Naive thymus-derived CD4-positive, alpha-beta T cell (primary cell): ENCODE measurements around the gene DIPK1A. TPM values are rescaled to one million over a fixed set of nuclear protein-coding genes. Genes with fewer than 3 reads are reported as not detected.
A peak's percentile ranks its signal among the peaks of the same experiment; 100 is the strongest.

Experiments used
- ATAC-seq: fragments of 150-1000 bp; cut with Tn5 transposase; 2 replicates; pipeline ENCODE4 v1.10.0; 2021; ENCODE audit warnings: mild to moderate bottlenecking, moderate library complexity
- CTCF ChIA-PET: fragments of 350-600 bp; sonication (Branson Sonifier 250); formaldehyde crosslinking; loops from one replicate; lab custom pipeline; 2021; ENCODE audit warnings: antibody characterized with exemption; lab: Charles Lee
- POLR2A ChIA-PET: fragments of 350-600 bp; sonication (Branson Sonifier 250); formaldehyde crosslinking; loops from one replicate; lab custom pipeline; 2021; ENCODE audit warnings: antibody characterized with exemption, inconsistent platforms; lab: Charles Lee
- DNase-seq, 9 donors: peaks; one replicate each; pipeline versions ENCODE4 v3.0.0 to v3.0.0-alpha.2; 2020 to 2022; ENCODE audit warnings: mixed read lengths in 1 of 9
- H3K27ac ChIP-seq: one replicate; pipeline ENCODE4 v1.7.0; 2013; ENCODE audit warnings: mild to moderate bottlenecking, low read depth, low read length, moderate library complexity
- H3K27me3 ChIP-seq, 2 donors: one replicate each; pipeline ENCODE4 v1.7.0; 2013; ENCODE audit warnings: low read length in 2 of 2, mild to moderate bottlenecking in 2 of 2, moderate library complexity in 2 of 2; ENCODE audit not compliant: control insufficient read depth in 2 of 2, insufficient read depth in 2 of 2
- H3K36me3 ChIP-seq, 3 experiments: 1 replicate in 2 of 3; 2 replicates in 1 of 3; pipeline ENCODE4 v1.7.0; 2013; ENCODE audit warnings: low read length in 3 of 3, mild to moderate bottlenecking in 3 of 3, moderate library complexity in 1 of 3; ENCODE audit not compliant: insufficient read depth in 3 of 3, control insufficient read depth in 2 of 3
- H3K4me1 ChIP-seq, 2 donors: one replicate each; pipeline ENCODE4 v1.7.0; 2013; ENCODE audit warnings: low read length in 2 of 2, mild to moderate bottlenecking in 2 of 2, moderate library complexity in 1 of 2; ENCODE audit not compliant: control insufficient read depth in 2 of 2, insufficient read depth in 2 of 2
- H3K4me3 ChIP-seq: 2 replicates; pipeline ENCODE4 v1.7.0; 2013; ENCODE audit warnings: mild to moderate bottlenecking, low read length
- H3K9me3 ChIP-seq, 3 experiments: 1 replicate in 2 of 3; 2 replicates in 1 of 3; pipeline ENCODE4 v1.7.0; 2013; ENCODE audit warnings: low read length in 3 of 3; ENCODE audit not compliant: control insufficient read depth in 2 of 3
- H3K27ac Mint-ChIP-seq, 9 donors: one replicate each; pipeline ENCODE4 v1.8.0; 2020 to 2022; ENCODE audit warnings: mixed read lengths in 9 of 9, mild to moderate bottlenecking in 8 of 9, moderate library complexity in 5 of 9, inconsistent platforms in 2 of 9
- H3K27me3 Mint-ChIP-seq, 5 donors: one replicate each; pipeline ENCODE4 v1.8.0; 2021 to 2022; ENCODE audit warnings: mixed read lengths in 5 of 5, mild to moderate bottlenecking in 1 of 5
- H3K36me3 Mint-ChIP-seq, 5 donors: one replicate each; pipeline ENCODE4 v1.8.0; 2020 to 2022; ENCODE audit warnings: mixed read lengths in 5 of 5, mild to moderate bottlenecking in 3 of 5, inconsistent platforms in 1 of 5
- H3K4me1 Mint-ChIP-seq, 7 donors: one replicate each; pipeline ENCODE4 v1.8.0; 2020 to 2022; ENCODE audit warnings: mixed read lengths in 7 of 7, mild to moderate bottlenecking in 3 of 7, inconsistent platforms in 1 of 7
- H3K4me3 Mint-ChIP-seq, 10 donors: one replicate each; pipeline ENCODE4 v1.8.0; 2020 to 2022; ENCODE audit warnings: mild to moderate bottlenecking in 10 of 10, mixed read lengths in 10 of 10, moderate library complexity in 6 of 10, inconsistent platforms in 2 of 10
- H3K9me3 Mint-ChIP-seq, 11 donors: one replicate each; pipeline ENCODE4 v1.8.0; 2020 to 2022; ENCODE audit warnings: mixed read lengths in 11 of 11, mild to moderate bottlenecking in 4 of 11, inconsistent platforms in 1 of 11, moderate library complexity in 1 of 11
- intact Hi-C, 2 donors: fragments of 100-400 bp; cut with micrococcal nuclease; formaldehyde crosslinking; loops; one replicate each; pipeline ENCODE4 v1.15.1; 2023
- polyA plus RNA-seq, 2 donors: library from polyadenylated mRNA; unstranded; fragments of 300-500 nt; fragmentation: Illumina TruSeq; gene quantifications; one replicate each; pipeline ENCODE4 v1.2.3, GENCODE V29; 2021
- total RNA-seq, 6 experiments: library from RNA in 5 of 6; stranded (reverse) in 5 of 6; gene quantifications; 1 replicate in 5 of 6; 2 replicates in 1 of 6; pipeline ENCODE4 v1.2.3 and lab custom pipeline; 2021 to 2026

The DIPK1A gene
- total and polyA plus RNA-seq, 7 experiments from 2014 or later, result 9.9 to 21.9 (median 15.2) TPM

- Histone ChIP-seq H3K36me3 (no peaks in the 10 kb centered on the region), H3K4me3 (no peak overlapping the region), H3K9me3 (no peaks in the 10 kb centered on the region), H3K27ac (no peak overlapping the region), H3K27me3 (no peaks in the 10 kb centered on the region), H3K4me1 (peaks cover 36 to 38% of the 10 kb centered on the region in 2 donors)
- peaks cover 0 to 11% (median 0%) of the 10 kb centered on the region in 5 donors for H3K36me3 Mint-ChIP-seq
- H3K27me3 Mint-ChIP-seq, result peaks cover 0 to 3% (median 0%) of the 10 kb centered on the region in 5 donors
- peak overlapping the region in 2 of 10 donors; percentile 23 to 30 for H3K4me3 Mint-ChIP-seq
- ChIA-PET CTCF (interaction anchor here (0.6 to 3.8 kb wide), 34 partner anchors 8 to 1192 kb away, joined by 3 to 175 read pairs (median 5); partner anchors contain the start of genes DIPK1A and RPL5), POLR2A (interaction anchor here (0.7 to 3.8 kb wide), 20 partner anchors 10 to 162 kb away, joined by 3 to 70 read pairs (median 4); partner anchors contain the start of genes DIPK1A, MTF2 and RPL5)
- peak overlapping the region in 8 of 9 donors; percentile 6 to 87 (median 62) for H3K27ac Mint-ChIP-seq
- peak; percentile 94 for ATAC-seq
- peaks cover 0 to 4% (median 0%) of the 10 kb centered on the region in 11 donors for H3K9me3 Mint-ChIP-seq
- intact Hi-C loops, result loop anchor here (1.0 to 5.0 kb wide), 9 partner anchors 13 to 162 kb away; partner anchors contain the start of gene RPL5 (in 1 of the 2)
- peaks cover 21 to 50% (median 47%) of the 10 kb centered on the region in 7 donors for H3K4me1 Mint-ChIP-seq
- peak; percentile 10 to 85 (median 76) for DNase-seq
These were observed 32.9 kb upstream of the DIPK1A start for GRCh38 chr1:92994105-92994712.

DNA sequence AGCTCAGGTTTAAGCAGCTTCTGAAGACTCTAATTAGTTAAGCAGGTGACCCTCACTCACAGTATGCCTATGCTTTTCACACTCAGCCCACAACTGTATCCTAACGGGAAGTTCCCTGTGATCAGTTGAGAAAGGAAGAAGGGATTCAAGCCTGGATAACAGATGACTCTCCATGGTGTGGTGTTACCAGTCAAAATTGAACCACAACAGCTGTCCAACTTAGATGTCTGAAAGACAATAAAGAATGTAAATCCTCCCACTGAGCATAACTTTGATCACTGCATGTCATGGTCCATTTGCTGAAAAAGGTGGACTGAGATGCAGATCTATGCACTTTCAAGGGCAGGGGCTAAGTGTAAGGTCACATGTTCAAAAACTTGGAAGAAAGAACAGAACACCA lies 32.3 kb upstream of the DIPK1A start:
- Mint-ChIP-seq H3K4me3 (no peak overlapping the region), H3K4me1 (peaks cover 25 to 54% (median 51%) of the 10 kb centered on the region in 7 donors), H3K27ac (peak overlapping the region in 8 of 9 donors; percentile 39 to 81 (median 62)), H3K36me3 (peaks cover 0 to 13% (median 0%) of the 10 kb centered on the region in 5 donors), H3K9me3 (peaks cover 0 to 4% (median 0%) of the 10 kb centered on the region in 11 donors), H3K27me3 (peaks cover 0 to 3% (median 0%) of the 10 kb centered on the region in 5 donors)
- ChIA-PET CTCF (interaction anchor here (0.6 to 3.8 kb wide), 29 partner anchors 8 to 161 kb away, joined by 3 to 175 read pairs (median 5); partner anchors contain the start of genes DIPK1A and RPL5), POLR2A (interaction anchor here (0.7 to 3.8 kb wide), 20 partner anchors 9 to 162 kb away, joined by 3 to 70 read pairs (median 4); partner anchors contain the start of genes DIPK1A and RPL5)
- Histone ChIP-seq H3K4me3 (no peak overlapping the region), H3K27ac (no peak overlapping the region), H3K27me3 (no peaks in the 10 kb centered on the region), H3K4me1 (peaks cover 39% of the 10 kb centered on the region in 2 donors), H3K9me3 (no peaks in the 10 kb centered on the region), H3K36me3 (no peaks in the 10 kb centered on the region)
- ATAC-seq (no peak), DNase-seq (no peak)
- intact Hi-C loops, result loop anchor here in 1 of 2 donors (5.0 kb wide), 1 partner anchor 41 kb away; no protein-coding TSS in a partner anchor

DNA sequence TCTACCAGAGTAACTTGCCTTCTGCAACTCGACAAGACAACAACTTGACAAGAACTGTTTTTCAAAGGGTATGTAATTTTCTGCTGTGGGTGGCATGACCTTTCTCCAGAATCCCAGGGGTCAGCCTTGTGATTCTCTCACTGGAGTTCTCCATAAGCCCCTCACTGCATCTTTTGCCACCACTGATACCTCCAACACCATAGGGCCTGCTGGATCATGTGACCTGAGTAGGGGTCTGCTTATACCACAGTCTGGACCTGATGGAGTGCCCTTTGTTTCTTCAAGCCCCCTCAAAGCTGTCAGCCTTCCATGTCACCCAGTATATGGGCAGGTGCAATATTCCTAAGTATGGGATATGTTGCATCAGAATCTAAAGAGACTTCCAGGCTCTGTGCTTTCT lies 31.6 kb upstream of the DIPK1A start:
- Mint-ChIP-seq H3K36me3 (peaks cover 0 to 13% (median 0%) of the 10 kb centered on the region in 5 donors), H3K4me3 (peak overlapping the region in 2 of 10 donors; percentile 19 to 58), H3K9me3 (peaks cover 0 to 4% (median 0%) of the 10 kb centered on the region in 11 donors), H3K27me3 (peaks cover 0 to 3% (median 0%) of the 10 kb centered on the region in 5 donors), H3K4me1 (peaks cover 25 to 54% (median 51%) of the 10 kb centered on the region in 7 donors), H3K27ac (peak overlapping the region in 6 of 9 donors; percentile 28 to 81 (median 74))
- no peak overlapping the region for H3K27ac ChIP-seq
- ChIA-PET CTCF (interaction anchor here (0.6 to 3.8 kb wide), 14 partner anchors 12 to 161 kb away, joined by 3 to 175 read pairs (median 9); partner anchors contain the start of genes DIPK1A and RPL5), POLR2A (interaction anchor here (0.9 to 3.8 kb wide), 12 partner anchors 12 to 142 kb away, joined by 3 to 70 read pairs (median 8); partner anchors contain the start of gene DIPK1A)
- no peaks in the 10 kb centered on the region for H3K27me3 ChIP-seq
- H3K4me1 ChIP-seq, result peaks cover 39% of the 10 kb centered on the region in 2 donors
- no peaks in the 10 kb centered on the region for H3K9me3 ChIP-seq
- intact Hi-C loops, result loop anchor here in 1 of 2 donors (5.0 kb wide), 1 partner anchor 41 kb away; no protein-coding TSS in a partner anchor
- H3K36me3 ChIP-seq, result no peaks in the 10 kb centered on the region
- ATAC-seq, result no peak
- H3K4me3 ChIP-seq, result no peak overlapping the region
- DNase-seq, result no peak

GRCh38 chr1:92992054-92992453 lies 30.8 kb upstream of the DIPK1A start:
- Histone ChIP-seq H3K9me3 (no peaks in the 10 kb centered on the region), H3K4me1 (peaks cover 39% of the 10 kb centered on the region in 2 donors), H3K4me3 (no peak overlapping the region), H3K36me3 (no peaks in the 10 kb centered on the region), H3K27ac (no peak overlapping the region), H3K27me3 (no peaks in the 10 kb centered on the region)
- Mint-ChIP-seq H3K9me3 (peaks cover 0 to 4% (median 0%) of the 10 kb centered on the region in 11 donors), H3K36me3 (peaks cover 0 to 13% (median 0%) of the 10 kb centered on the region in 5 donors), H3K4me3 (peak overlapping the region in 8 of 10 donors; percentile 3 to 58 (median 35)), H3K27ac (peak overlapping the region; percentile 65 to 91 (median 75)), H3K4me1 (peaks cover 25 to 54% (median 51%) of the 10 kb centered on the region in 7 donors), H3K27me3 (peaks cover 0 to 3% (median 0%) of the 10 kb centered on the region in 5 donors)
- DNase-seq (no peak), ATAC-seq (no peak)
- ChIA-PET CTCF (interaction anchor here (0.6 to 3.8 kb wide), 6 partner anchors 11 to 135 kb away, joined by 3 to 175 read pairs (median 78); partner anchors contain the start of gene DIPK1A), POLR2A (interaction anchor here (0.5 to 3.8 kb wide), 6 partner anchors 11 to 133 kb away, joined by 3 to 70 read pairs (median 10); partner anchors contain the start of gene DIPK1A)
- intact Hi-C loops, result loop anchor here in 1 of 2 donors (5.0 kb wide), 1 partner anchor 40 kb away; no protein-coding TSS in a partner anchor

DNA sequence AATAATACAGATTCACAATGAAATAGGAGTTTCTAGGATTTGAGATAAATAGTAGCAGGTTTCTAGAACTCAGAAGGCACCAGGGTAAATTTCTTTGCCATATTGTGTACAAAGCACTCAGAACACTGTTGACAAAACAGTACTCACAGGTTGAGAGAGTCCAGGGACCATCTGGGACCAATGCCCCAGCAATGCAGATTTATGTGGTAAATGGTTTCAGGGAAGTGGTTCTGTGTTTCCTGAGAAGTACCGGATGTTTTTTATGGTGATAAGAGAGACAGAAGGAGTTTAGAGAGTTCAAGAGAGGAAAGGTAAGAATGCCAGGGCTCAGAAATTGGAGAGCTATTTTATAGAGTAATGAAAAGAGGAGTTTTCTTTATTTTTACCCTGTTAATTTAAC lies 29.6 kb upstream of the DIPK1A start:
- Mint-ChIP-seq H3K36me3 (peaks cover 0 to 13% (median 0%) of the 10 kb centered on the region in 5 donors), H3K27ac (peak overlapping the region; percentile 81 to 95 (median 89)), H3K9me3 (peaks cover 0 to 4% (median 0%) of the 10 kb centered on the region in 11 donors), H3K27me3 (no peaks in the 10 kb centered on the region), H3K4me3 (peak overlapping the region; percentile 34 to 90 (median 72)), H3K4me1 (peaks cover 26 to 56% (median 51%) of the 10 kb centered on the region in 7 donors)
- Histone ChIP-seq H3K4me3 (peak overlapping the region; percentile 11), H3K4me1 (peaks cover 39% of the 10 kb centered on the region in 2 donors), H3K9me3 (no peaks in the 10 kb centered on the region), H3K27ac (peak overlapping the region; percentile 52), H3K27me3 (no peaks in the 10 kb centered on the region), H3K36me3 (no peaks in the 10 kb centered on the region)
- CTCF ChIA-PET, result interaction anchor here (0.9 to 1.6 kb wide), 11 partner anchors 10 to 132 kb away, joined by 3 to 15 read pairs (median 5); partner anchors contain the start of gene DIPK1A
- intact Hi-C loops, result loop anchor here (1.0 to 5.0 kb wide), 2 partner anchors 10 to 39 kb away; no protein-coding TSS in a partner anchor
- peak; percentile 58 for ATAC-seq
- DNase-seq, result peak in 6 of 9 donors; percentile 27 to 51 (median 38)
- POLR2A ChIA-PET, result interaction anchor here (0.6 to 1.8 kb wide), 7 partner anchors 10 to 87 kb away, joined by 3 to 22 read pairs (median 11); partner anchors contain the start of gene DIPK1A
